GM19452 (cell line): Measurements from ENCODE around the gene HOMER2.

Source experiments
- ATAC-seq: cut with Tn5 transposase; IDR thresholded peaks from one replicate; pipeline ENCODE4 v1.9.1; 2021; ENCODE audit not compliant: unreplicated experiment

HOMER2 gene

DNA sequence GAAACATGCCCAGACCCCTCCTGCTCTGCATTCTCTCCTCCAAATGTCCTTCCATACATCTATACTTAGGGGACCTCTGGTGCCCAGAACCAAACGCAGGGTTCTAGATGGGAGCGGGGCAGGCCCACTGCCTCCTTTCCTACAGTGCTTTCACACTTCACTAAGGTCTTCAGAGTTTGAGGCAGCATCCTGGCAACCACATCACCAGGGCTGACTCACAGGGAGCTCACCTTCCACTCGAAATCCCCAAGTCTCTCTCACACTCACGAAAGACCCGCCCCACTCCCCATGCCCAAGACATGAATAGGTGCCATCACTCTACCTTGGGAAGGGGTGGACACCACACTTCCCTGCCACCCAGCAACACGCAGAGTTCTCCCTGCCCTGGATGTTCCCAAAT lies 18.9 kb downstream of the HOMER2 start:
- ATAC-seq = no peak

DNA sequence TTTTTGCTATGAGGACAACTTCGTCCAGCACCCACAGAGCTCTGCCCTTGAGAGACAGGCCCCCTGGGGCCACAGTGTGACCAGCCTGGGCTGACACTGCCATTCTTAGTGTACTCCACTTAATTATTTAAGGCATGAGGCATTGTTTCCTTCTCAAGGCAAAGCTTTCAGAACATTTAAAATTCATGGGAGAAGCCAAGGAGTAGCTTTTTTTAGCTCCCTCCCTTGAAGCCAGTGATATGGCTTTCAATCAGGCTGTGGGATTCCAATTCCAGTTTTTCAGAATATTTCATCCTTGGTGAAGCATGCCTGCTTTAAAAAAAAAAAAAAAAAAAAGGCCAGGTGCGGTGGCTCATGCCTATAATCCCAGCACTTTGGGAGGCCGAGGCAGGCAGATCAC lies 21.3 kb downstream of the HOMER2 start:
- ATAC-seq = no peak

DNA sequence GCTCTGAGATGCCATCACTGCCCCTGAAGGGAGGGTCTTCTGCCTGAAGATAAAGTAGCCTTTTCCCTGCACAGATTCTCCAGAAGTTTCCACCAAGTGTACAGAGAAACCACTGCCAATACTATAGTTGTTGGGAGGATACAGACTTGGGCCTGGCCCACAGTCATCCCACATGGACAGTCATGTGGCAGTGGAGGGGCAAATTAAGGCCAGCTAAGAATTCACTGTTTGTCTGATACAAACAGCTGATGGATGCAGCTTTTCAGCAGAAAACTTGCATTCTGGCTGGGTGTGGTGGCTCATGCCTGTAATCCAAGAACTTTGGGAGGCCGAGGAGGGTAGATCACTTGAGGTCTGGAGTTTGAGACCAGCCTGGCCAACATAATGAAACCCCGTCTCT lies 22.1 kb downstream of the HOMER2 start:
- no peak for ATAC-seq

DNA sequence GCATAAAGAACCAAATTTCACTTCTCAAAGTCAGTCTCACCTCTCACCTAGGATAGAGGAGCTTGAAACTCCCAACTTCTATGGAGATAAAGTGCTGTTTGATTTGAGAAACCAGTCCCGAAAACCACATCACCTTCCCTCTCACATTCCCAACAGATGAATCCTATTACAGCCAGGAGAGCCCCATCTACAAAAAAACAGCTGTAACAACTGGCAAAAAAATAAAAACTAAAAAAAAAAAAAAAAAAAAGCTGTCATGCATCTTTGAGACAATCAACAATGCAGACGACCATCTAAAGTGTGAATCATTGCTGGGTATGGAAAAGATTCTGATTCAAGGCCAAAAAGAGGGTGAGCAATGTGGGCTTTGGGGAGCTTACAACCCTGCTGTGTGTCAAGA lies 23.8 kb downstream of the HOMER2 start:
- no peak for ATAC-seq

DNA sequence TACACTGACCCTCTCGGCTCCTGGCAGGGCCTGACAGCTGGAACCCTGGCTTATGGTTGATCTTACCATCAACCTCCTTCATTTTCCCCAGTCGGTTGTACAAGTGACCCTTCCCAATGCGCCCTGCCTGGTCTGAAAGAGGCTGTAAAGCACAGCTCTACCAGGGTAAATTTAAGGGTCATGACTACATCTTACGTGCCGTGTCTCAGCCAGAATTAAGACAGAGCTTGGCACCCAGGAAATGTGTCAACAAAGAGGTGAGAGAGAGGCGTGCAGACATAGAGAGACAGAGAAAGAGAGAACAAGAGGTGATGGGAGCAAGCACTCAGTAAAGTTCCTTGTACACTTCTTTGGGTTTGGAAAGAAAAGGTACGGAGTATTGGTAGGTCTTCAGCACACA lies 28.8 kb downstream of the HOMER2 start:
- ATAC-seq = no peak

DNA sequence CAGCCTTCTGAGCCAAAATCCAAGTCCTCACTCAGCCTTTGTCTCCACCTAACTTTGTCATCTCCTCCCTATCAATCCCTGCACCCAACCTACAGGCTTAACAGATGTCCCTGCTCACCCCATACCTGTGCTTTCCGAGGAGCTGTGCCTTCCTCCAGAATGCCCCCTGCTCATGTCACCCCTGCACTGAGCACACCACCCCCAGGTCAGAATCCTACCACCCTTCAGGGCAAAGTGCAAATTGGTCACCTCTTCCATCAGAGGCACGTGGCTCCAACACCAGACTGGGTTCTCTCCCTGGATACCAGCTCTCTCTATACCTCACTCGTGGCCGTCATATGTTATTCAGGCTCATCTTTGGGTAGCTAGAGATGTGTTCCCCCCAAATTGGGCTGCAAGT lies 29.8 kb downstream of the HOMER2 start:
- no peak for ATAC-seq

DNA sequence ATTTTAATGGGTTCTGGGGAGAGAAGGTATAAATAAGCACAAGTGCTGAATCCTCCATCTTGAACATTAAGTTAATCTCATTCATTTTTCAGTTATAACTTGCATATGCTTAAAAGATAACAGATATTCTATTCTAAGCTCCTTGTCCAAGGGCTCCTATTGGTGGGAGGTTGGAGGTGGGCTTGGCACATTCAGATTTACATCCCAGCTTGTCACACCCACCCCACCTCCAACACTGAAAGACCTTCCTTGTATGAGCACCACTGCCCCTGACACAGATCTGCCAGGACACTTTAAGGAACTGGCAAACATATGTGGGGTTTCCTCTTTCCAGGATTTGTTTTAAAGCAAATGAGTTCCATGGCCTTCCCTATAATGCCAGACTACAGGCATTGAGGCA lies 30.6 kb downstream of the HOMER2 start:
- ATAC-seq = no peak

DNA sequence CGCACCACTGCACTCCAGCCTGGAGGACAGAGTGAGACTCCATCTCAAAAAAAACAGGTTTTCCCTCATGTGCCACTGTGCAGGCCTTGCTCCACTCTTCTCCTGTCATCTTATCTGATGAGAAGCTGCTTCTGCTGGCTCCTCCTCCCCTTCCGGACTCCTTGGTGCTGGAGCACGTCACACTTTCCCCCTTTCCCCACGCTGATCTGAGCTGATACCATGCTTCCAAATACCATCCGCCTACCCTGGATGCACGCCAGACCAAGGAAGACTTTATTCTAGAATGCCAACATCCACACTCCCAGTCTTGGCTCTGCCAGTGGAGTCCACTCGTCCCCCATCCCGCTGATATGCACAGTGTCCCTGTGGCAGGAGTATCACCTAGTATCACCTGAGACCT lies 31.3 kb downstream of the HOMER2 start:
- no peak for ATAC-seq

DNA sequence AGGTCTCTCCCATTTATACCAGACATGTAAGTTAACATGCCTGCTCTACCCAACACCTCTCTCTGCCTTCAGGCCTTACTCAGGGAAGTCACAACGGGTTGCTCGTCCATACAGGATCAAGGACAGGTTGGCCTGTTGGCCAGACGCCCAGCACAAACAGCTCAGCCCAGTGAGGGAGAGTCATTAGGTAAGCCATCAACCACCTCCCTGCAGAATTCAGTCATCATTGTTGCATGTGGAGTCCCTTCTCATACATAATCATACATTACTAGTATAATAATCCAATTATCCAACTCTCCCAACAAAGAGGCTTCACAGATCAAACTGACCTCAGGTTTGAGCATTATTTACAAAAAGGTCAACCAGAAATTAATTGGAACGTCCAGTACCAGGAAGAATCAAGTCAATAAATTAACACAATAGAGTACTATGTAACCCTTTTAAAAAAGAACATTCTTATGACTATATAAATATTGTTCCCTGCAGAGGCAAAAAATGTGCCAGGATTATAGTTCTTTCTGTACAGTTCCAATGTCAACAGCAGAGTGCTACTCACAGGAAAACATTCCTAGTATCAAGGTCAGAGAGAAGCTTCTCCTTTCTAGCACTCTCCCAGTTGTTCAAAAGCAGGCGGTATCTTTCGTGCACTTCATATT lies 33.2 kb downstream of the HOMER2 start:
- ATAC-seq = no peak

DNA sequence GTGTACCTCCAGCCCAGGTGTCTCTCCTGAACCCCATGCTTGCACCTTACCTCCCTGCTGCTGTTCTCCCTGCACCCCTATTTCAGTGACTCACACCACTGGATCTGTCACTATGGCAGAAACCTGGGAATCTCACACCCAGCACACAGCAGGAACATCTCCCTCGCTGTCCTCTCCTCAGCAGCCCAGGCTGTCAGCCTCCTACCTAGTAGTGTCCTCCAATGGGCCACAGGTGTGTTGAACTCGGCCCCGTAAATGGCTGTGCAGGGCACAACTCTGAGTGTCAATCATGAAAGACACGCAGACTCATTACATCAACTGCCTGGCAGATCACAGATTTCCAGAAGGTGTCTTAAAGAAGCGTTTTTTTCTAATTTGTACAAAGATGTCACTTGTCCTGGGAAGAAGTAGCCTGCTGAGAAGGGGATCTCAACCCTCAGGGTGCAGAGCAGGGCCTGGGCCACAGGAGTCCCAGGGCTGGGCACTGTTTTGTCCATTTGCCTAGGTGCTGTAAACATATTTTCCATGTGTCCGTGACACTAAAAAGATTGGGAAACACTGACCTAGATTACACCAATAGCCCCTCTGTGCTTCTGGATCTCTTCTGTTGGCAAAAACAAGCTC lies 33.8 kb downstream of the HOMER2 start:
- ATAC-seq = no peak

DNA sequence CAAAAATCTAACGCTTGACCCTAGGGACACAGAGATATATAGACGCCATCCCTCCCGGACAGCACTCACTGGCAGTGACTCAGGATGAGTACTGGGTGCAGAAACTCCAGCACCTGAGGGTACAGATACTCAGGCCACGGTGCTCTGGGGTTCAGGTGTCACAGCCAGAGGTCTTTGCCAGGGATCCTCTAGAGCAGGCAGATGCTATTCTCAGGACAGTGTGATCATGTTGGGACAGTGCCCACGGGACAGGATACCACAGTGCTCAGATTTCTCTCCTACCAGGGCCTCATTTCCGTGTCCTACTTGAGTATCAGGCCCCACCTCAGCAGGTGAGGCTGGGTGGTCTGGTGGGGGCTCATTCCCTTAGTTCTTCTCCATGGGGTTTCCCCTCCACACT lies 34.4 kb downstream of the HOMER2 start:
- no peak for ATAC-seq

DNA sequence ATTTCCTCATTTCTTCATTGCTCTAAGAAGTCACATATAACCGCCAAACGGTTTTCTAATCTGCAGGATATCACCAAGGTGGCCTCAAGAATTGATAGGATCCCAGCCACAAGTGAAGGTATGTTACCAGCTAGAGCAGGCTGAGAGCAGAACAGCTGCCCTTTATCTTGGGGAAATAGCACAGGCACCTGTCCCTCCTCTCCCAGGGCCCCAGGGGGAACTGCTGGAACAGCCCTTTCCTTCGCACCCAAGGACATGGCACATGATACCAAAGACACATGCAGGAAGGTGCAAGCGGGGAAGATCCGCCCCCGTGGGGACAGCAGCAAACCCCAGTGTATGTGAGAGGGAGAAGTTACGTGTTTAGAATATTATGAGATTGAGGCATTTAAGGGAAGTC lies 35.3 kb downstream of the HOMER2 start:
- ATAC-seq = no peak

DNA sequence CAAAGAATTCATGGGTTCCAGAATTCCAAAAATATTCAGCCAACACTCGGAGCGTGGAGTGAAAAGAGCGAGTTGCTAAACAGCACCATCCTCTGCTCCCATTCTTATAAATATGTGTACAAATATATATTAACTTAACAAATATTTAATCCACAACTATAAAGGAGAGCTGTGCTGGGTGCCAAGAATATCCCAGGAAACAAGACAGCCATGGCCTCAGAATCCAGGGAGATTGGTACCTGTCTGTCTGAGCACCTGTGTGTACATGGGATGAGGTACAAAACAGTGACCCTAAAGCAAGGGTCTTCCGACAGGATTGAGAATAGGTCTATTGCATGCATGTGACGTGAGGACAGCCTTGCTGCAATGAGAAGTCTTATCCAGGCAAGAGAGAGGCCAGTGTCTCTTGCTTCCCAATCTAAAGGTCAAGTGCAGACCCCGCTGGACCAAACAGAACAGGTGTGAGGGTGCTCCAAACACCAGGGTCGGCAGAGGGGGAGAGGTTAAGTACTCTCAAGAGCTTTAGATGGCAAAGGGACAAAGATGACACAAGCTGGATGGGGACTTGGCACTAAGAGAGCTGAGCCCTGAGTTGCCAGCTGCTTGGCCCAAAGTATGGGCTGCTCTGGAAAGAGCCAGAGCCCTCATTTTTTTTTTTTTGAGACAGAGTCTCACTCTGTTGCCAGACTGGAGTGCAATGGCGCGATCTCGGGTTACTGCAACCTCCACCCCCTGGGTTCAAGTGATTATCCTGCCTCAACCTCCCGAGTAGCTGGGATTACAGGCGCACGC lies 36.2 kb downstream of the HOMER2 start:
- no peak for ATAC-seq

DNA sequence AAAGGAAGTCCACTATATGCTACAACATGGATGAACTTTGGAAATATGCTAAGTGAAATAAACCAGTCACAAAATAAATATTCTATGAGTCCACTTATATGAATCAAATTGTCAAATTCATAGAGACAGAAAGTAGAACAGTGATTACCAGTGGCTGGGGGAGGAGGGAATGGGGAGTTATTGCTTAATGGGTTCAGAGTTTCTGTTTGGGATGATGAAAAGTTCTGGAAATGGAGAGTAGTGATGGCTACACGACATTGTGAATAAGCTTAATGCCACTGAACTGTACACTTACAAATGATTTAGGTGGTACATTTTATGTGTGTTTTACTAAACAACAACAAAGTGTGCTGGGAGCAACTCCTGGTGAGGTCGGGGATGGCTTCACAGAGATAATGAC lies 38.1 kb downstream of the HOMER2 start:
- ATAC-seq = no peak

DNA sequence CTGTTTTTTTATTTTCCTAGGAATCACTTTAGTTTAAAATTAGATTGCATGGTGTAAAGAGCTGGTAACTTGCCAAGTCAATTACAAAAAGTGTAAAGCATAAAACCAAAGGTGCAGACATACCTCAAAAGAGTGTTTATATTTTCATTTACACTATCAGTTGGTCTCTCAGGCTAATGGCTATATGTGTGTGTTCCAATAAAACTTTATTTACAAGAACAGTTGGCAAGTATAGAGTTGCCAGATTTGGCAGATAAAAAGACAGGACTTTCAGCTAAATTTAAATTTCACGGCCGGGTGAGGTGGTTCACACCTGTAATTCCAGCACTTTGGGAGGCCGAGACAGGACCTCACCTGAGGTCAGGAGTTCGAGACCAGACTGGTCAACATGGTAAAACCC lies 41.1 kb downstream of the HOMER2 start:
- no peak for ATAC-seq

DNA sequence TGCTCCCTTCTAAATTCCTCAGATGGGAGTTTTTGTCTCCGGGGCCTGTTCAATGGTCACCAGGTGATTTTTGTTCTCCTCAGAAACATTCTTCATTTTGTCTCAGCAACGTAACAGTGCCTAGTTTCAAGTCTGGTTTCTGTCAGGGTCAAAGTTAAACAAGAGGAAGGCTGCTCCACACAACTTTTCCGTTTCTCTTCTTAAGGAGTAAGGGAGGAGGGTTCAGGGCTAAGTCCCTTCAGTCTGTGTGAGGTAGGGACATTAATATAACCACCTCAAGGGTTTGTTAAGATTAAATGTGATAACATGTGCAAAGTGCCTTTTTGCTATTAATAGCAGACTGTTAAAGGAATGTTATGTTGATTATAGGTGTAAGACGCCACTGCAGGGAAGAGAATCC lies 41.8 kb downstream of the HOMER2 start:
- ATAC-seq = no peak

DNA sequence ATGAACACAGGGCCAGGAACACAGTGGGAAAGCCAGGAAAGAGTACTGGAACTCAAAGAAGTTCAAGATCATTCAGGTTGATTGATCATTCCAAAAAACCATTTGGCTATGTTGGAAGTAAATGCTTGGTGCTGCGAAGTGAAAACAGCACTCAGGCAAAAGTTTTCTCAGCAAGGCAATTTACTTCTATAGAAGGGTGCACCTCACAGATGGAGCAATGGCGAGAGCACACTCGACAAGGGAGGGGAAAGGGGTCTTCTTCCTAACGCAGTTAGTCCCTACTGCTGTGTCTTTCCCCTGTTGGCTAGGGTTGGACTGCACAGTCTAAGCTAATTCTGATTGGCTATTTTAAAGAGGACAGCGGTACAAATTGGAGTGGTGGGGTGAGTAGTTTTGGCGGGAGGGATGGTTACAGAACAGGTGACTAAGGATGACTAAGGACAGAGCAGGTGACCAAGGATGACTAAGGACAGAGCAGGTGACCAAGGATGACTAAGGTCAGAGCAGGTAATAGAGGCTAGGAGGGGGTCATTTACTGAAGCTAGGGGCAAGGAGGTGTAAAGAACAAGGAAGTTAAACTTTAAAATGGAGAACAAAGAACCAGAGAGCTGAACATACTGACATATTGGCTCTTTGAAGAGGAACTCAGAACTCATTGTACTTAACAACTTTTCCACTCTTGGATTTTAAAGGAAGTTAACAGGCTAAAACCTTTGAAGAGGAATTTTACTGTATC lies 43.3 kb downstream of the HOMER2 start:
- no peak for ATAC-seq

DNA sequence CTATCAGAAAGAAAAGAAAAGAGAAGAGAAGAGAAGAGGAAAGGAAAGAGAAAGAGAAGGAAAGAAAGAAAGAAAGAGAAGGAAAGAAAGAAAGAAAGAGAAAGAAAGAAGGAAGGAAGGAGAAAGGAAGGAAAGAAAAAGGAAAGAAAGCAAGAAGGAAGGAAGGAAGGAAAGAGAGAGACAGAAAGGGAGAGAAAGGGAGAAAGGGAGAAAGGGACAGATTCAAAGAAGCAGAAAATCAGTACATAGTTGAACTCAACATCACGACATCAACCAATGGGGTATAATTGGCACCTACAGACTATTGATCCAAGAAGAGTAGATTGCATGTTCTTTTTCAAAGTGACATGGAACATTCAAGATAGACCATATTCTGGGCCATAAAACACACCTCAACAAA lies 45.2 kb downstream of the HOMER2 start:
- ATAC-seq = no peak

DNA sequence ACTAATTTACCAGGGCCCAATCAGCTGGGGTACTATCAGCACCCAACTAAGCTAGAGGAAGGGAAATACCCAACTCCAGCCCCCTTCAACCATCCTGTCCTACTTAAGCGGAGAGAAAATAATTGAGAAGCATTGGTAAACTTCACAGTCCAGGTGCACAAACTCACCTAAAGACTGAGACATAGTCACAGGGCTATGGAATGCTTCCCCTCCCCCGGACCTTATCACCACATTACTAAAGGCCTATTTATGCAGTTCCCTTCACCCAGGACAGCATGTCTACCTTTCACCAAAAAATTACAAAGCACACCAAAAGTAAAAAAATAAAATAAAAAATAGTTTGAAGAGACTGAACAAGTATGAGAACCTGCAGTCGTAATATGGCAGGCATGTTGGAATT lies 47.9 kb downstream of the HOMER2 start:
- ATAC-seq = no peak

DNA sequence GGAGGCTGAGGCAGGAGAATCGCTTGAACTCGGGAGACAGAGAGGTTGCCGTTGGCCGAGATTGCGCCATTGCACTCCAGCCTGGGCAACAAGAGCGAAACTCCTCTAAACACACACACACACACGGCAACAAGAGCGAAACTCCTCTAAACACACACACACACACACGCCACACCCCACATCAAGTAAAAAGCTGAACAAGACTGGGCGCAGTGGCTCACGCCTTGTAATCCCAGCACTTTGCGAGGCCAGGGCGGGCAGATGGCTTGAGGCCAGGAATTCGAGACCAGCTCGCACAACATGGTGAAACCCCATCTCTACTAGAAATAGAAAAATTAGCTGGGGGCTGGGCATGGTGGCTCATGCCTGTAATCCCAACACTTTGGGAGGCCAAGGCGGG lies 49.0 kb downstream of the HOMER2 start:
- ATAC-seq = no peak

DNA sequence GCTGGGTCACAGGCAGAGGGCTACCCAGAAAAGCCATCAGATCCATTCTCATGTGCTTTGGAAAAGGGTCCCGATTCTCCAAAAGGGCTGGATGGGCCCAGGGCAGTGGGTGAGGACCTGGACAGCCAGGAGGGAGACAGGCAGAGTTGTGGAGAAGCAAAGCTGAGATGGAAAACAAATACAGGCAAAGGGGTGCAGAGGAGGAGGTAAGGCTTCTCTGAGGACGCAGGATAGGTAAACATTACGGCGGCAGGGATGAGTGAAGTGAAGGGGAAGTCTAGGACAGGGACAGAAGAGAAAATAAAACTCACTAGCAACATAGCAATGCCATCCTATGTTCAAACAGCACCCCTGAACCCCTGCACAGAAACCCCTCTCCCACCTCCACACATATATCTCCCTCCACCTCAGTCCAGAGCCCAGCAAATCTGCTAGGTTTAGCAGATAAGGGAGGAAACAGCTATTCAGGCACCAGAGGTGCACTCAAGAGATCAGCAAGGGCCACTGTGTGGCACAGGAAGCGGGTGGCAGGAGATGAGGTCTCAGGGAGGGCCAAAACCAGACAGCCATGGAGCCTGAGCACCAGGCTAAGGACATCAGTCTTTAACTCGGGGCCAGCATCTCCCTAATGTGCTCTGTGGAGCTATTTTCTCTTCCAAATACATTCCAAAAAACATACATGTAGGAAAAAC lies 51.3 kb downstream of the HOMER2 start:
- ATAC-seq = no peak
